Choroid plexus epithelial cell (primary cell): ENCODE results near the gene GAS1.
A peak's percentile ranks its signal among the peaks of the same experiment; 100 is the strongest.

Experiments
- DNase-seq: peaks from one replicate; pipeline ENCODE4 v3.0.0-alpha.2; 2010; ENCODE audit warnings: low read depth
- H3K4me3 ChIP-seq: 2 replicates; pipeline ENCODE4 v1.5.1; 2011; ENCODE audit warnings: low read depth, mild to moderate bottlenecking, control low read depth, low read length, moderate library complexity
- TF ChIP-seq, protein P1 (sequence below): conservative IDR thresholded peaks from 2 replicates; pipeline ENCODE4 v1.5.1; 2011; ENCODE audit warnings: low read depth, mild to moderate bottlenecking, control low read depth, inconsistent platforms, low read length, moderate library complexity

Gene GAS1

DNA sequence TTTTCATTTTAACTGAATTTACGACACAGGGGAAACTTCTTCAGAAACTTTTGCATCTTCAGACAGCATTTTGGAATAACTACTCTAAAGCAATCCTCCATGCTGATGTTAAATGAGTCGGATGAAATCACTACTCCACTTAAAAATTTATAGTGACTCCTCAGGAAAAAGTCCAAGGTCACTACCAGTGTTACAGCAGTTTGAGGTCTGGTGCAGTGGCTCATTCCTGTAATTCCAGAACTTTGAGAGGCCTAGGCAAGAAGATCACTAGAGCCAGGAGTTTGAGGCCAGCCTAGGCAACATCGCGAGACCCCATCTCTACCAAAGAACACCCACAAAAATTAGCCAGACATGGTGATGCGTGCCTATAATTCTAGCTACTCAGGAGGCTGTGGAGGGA, 5.9 kb upstream of the GAS1 start:
- no peak for DNase-seq
- TF ChIP-seq, protein P1, sequence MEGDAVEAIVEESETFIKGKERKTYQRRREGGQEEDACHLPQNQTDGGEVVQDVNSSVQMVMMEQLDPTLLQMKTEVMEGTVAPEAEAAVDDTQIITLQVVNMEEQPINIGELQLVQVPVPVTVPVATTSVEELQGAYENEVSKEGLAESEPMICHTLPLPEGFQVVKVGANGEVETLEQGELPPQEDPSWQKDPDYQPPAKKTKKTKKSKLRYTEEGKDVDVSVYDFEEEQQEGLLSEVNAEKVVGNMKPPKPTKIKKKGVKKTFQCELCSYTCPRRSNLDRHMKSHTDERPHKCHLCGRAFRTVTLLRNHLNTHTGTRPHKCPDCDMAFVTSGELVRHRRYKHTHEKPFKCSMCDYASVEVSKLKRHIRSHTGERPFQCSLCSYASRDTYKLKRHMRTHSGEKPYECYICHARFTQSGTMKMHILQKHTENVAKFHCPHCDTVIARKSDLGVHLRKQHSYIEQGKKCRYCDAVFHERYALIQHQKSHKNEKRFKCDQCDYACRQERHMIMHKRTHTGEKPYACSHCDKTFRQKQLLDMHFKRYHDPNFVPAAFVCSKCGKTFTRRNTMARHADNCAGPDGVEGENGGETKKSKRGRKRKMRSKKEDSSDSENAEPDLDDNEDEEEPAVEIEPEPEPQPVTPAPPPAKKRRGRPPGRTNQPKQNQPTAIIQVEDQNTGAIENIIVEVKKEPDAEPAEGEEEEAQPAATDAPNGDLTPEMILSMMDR, result no peak
- no peak overlapping the region for H3K4me3 ChIP-seq

DNA sequence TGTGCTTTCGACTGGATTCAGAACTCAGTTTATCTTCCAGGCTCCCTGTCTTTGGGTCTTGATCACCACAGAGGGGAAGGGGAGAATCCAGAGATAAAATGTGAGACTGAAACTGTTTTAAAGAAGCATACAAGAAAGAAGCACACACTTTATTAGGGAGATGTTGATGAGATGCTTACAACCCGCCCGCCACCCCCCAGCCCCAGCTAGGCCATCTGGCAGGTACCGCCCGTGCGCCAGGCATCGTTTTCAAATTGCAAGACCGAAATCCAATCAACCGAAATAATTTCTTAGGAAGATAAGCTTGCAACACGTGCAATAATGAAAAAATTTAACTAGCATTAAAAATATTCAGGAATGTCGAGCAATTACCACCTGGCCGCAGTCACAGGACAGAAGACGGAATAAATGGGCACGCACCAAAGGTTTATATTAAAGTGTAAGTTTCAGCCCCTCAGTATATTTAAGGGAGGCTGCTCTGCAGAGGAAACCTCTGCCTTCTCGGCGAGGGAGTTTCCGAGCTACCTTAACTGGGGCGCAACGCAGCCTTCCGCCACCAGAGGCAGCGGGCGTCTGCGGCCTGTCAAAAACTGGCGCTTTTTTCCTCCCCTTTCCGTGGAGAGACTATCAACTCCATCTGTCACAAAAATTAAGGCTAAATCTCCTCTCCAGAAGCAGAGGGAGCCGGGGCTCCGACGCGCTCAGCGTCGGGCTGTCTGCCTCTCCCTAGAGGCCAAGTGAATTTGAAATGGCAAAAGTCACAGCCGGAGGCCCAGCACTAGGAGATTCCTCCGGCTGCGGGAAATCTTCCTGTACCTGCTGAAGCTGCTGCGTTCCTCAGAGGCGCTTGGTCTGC, 996 bp upstream of the GAS1 start:
- peak overlapping the region; percentile 67 for H3K4me3 ChIP-seq
- peak; percentile 92 for DNase-seq
- TF ChIP-seq, protein P1, result peak; percentile 96

DNA sequence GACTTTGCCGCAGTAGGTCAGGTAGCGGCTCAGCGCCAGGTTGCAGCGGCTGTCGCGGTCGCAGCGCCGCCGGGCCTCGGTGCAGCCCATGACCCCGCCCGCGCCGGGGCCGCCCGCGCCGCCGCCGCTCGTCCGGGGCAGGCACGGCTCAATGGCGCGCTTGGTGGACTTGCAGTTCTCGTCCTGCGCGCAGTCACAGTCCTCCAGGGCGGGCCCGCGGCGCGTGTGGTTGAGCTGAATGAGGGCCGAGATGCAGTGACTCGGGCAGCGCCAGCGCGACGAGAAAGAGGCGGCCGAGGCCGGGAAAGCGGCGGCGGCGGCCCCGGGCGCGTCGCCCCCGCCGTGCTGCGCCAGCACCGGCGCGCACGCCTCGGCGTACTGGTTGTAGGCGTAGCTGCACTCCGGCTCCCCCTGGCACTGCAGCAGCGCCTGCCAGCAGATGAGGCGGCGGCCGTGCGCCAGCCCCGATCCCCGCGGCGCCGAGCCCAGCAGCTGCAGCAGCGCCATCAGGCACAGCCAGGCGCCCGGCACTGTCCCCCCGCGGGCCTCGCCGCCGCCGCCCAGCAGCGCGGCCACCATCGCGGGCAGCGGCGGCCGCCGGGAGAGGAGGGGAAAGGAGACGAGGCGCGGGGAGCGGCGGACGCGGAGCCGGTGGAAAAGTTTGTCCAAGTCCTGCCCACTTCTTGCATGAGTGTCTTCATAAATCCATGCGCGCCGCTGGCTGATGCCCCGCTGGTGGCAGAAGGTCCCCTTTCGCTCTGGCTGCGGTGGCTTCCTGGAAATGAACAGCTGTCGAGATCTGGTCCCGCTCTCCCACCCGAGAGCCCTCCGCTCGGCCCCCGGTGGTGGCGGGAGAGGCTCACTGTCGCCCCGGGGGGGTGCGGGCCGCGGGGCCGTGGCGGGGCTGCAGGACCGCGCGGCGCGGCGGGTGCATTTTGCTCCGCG, 833 bp downstream of the GAS1 start:
- TF ChIP-seq, protein P1, result no peak
- H3K4me3 ChIP-seq, result peak overlapping the region; percentile 72
- peak; percentile 76 for DNase-seq

DNA sequence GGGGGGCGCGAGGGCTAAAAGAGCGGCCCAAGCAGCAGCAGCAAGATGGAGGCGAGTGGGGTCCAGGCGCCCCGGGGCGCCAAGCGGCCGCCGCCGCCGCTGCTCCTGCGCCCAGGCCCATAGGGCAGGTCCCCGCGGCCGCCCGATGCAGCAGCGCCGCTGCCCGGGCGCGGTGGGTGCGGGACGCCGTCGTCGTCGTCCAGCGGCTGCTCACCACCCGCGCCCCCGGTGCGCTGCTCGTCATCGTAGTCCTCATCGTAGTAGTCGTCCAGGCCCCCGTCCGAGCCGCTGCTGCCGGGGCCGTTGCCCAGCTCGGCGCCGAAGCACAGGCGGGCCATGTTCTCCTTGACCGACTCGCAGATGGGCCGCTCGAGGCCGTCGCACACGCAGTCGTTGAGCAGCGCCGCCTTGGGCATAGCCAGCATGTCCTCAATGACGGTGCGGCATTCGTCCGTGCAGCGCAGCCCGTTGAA, 1.5 kb downstream of the GAS1 start:
- peak overlapping the region; percentile 72 for H3K4me3 ChIP-seq
- DNase-seq, result peak; percentile 50
- TF ChIP-seq, protein P1, result no peak

DNA sequence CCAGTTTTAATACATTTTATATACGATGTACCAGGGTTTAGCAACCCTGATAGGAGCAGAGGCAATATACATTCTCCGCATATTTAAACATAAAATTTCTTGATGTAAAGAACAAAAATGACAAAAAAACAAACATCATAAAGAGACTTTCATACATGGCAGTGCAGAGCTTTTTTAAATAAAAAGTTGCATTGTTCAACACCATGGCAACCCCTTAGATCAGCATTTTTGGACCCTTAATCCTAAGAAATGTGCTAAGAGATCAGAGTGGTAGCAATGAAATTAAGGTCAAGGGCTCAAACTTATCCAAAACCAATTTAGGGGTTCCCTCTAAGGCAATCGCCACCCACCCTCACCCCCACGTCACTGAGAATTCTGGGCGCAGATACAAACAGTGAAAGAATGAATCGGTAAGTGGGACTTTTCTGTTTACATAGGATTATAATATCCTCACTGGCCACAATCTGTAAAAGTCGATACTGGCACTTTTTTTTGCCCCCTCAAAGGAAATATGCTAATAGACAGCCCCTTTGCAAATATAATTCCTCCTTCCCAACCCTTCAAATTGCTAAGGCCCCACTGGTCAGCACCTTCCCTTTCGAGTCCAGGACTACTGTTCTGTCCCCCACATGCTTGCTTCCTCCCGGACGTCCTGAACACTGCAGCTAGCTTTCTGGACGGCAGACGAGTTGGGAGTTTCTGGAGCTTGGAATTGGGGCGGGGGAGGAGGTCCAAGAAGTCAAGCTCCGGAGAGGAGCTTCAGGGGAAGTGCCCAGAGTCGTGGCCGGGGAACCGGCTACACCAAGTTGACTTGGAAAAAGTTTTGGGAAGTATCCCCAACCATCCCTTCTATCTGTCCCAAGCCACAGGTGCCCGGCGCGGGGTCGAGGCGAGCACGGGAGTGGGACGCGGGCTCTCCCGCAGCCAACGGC, 2.2 kb downstream of the GAS1 start:
- TF ChIP-seq, protein P1, result peak; percentile 7
- DNase-seq, result peak; percentile 44
- peak overlapping the region; percentile 72 for H3K4me3 ChIP-seq
